ENCODE results near the gene ZNF580. TPM values are rescaled to one million over a fixed set of nuclear protein-coding genes. Genes with fewer than 3 reads are reported as not detected.

The ZNF580 gene
- total RNA-seq, 8 experiments from 2014 or later, result 7.9 to 25.0 (median 11.1) TPM

GRCh38 chr19:55609326-55609725 is 31.5 kb upstream of the ZNF580 start:
- peaks cover under 1 to 7% of the 10 kb centered on the region in 2 donors for H3K4me1 ChIP-seq (replicated peaks in 1 of 2)
- WGBS, 10 experiments, result 40 to 100% (median 91%) methylated on average over 1 to 5 of the region's 5 CpGs; no CpG with 5 or more reads in 3 of the 10 experiments
- H3K4me3 ChIP-seq, result no peak overlapping the region
- no peak overlapping the region for H3K27ac ChIP-seq
- ATAC-seq (replicated peaks in 6 of 8), result no peak
- in situ Hi-C loops (cut with MboI; ENCODE audit: low pct_unique_long_range_greater_than_20kb in 2 of 9, low sequenced_read_pairs in 9 of 9, unreplicated experiment in 9 of 9), result loop anchor here in 1 of 9 experiments (10.0 kb wide), 1 partner anchor 95 kb away; no protein-coding TSS in a partner anchor

DNA sequence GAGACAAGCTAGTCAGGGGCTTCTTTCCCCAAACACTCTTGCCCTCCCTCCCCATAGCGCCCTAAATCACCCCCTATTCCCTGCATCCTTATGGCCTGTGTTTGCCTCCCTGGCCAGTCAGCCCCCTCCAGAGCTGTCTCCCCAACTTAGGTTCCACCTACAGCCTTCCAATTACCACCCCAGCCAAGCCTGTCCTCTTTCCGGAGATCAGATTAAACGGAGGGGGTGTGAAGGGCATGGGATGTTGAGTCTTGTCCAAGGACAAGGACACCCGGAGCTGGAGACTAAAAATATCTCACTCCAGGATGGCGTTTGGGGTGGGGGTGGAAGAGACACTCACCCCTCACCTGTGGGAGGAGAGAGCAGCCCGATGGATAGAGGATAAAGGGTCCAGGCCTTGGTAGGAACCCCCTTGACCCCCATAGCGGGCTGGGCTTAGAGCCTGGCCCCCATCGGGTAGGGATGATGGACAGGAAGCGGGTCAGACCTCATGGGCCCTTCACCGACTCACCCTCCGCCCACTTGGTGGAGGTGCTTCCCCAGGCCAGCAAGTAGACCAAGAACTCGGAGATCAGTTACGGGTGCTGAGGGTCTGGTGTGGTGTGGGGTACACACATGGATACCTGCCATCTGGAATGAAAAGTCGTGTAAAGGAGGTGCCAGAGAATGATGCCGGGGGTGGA is 29.4 kb upstream of the ZNF580 start:
- H3K27ac ChIP-seq, result peak overlapping the region in 1 of 2 donors; percentile 20
- in situ Hi-C loops (cut with MboI; ENCODE audit: low pct_unique_long_range_greater_than_20kb in 2 of 9, low sequenced_read_pairs in 9 of 9, unreplicated experiment in 9 of 9), result no loop called here
- peaks cover 0 to 5% of the 10 kb centered on the region in 2 donors for H3K4me1 ChIP-seq (replicated peaks in 1 of 2)
- 0 to 100% (median 77%) methylated on average over 1 to 4 of the region's 15 CpGs; no CpG with 5 or more reads in 4 of the 10 experiments for WGBS, 10 experiments
- no peak for ATAC-seq (replicated peaks in 6 of 8)
- H3K4me3 ChIP-seq, result no peak overlapping the region

- ATAC-seq (replicated peaks in 6 of 8), result no peak
- in situ Hi-C loops (cut with MboI; ENCODE audit: low pct_unique_long_range_greater_than_20kb in 2 of 9, low sequenced_read_pairs in 9 of 9, unreplicated experiment in 9 of 9), result no loop called here
- H3K4me1 ChIP-seq (replicated peaks in 1 of 2), result no peaks in the 10 kb centered on the region
- H3K27ac ChIP-seq, result no peak overlapping the region
- WGBS, 10 experiments, result 86 to 100% (median 100%) methylated on average over 1 to 2 of the region's 3 CpGs; no CpG with 5 or more reads in 2 of the 10 experiments
- no peak overlapping the region for H3K4me3 ChIP-seq
These were observed 28.7 kb upstream of the ZNF580 start for GRCh38 chr19:55611983-55612645.

DNA sequence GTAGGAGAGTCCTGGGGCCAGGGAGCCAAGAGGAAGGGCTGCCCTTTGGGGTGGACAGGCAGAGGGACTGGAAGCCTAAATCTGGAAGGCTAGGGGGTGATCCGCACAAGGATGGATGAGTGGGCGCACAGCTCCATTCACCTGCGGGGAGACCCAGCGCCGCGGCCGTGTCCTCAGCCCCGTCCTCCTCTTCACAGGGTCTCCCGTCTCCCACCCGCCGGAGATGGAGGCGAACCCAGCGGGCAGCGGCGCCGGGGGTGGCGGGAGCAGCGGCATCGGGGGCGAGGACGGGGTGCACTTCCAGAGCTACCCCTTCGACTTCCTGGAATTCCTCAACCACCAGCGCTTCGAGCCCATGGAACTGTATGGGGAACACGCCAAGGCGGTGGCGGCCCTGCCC is 27.4 kb upstream of the ZNF580 start:
- in situ Hi-C loops (cut with MboI; ENCODE audit: low pct_unique_long_range_greater_than_20kb in 2 of 9, low sequenced_read_pairs in 9 of 9, unreplicated experiment in 9 of 9), result no loop called here
- Histone ChIP-seq H3K27ac (no peak overlapping the region), H3K4me3 (no peak overlapping the region), H3K4me1 (replicated peaks in 1 of 2) (no peaks in the 10 kb centered on the region)
- no CpG with 5 or more reads among the region's 27 CpGs for WGBS, 10 experiments
- peak in 2 of 8 experiments; percentile 8 to 11 for ATAC-seq (replicated peaks in 6 of 8)

GRCh38 chr19:55613930-55614710 is 26.7 kb upstream of the ZNF580 start:
- in situ Hi-C loops (cut with MboI; ENCODE audit: low pct_unique_long_range_greater_than_20kb in 2 of 9, low sequenced_read_pairs in 9 of 9, unreplicated experiment in 9 of 9), result no loop called here
- WGBS, 10 experiments, result no CpG with 5 or more reads among the region's 75 CpGs

DNA sequence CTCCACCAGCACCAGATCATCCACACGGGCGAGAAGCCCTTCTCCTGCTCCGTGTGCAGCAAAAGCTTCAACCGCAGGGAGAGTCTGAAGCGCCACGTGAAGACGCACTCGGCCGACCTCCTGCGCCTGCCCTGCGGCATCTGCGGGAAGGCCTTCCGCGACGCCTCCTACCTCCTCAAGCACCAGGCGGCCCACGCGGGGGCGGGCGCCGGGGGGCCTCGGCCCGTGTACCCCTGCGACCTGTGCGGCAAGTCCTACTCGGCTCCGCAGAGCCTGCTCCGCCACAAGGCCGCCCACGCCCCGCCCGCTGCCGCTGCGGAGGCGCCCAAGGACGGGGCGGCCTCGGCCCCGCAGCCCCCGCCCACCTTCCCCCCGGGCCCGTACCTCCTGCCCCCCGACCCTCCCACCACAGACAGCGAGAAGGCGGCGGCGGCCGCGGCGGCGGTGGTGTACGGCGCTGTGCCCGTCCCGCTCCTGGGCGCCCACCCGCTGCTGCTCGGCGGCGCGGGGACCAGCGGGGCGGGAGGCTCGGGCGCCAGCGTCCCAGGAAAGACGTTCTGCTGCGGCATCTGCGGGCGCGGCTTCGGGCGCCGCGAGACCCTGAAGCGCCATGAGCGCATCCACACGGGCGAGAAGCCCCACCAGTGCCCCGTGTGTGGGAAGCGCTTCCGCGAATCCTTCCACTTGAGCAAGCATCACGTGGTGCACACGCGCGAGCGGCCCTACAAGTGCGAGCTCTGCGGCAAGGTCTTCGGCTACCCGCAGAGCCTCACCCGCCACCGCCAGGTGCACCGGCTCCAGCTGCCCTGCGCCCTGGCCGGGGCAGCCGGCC is 25.9 kb upstream of the ZNF580 start:
- Histone ChIP-seq H3K4me1 (replicated peaks in 1 of 2) (no peaks in the 10 kb centered on the region), H3K27ac (no peak overlapping the region), H3K4me3 (no peak overlapping the region)
- ATAC-seq (replicated peaks in 6 of 8), result peak in 4 of 8 experiments; percentile 8 to 21 (median 13)
- 100% methylated on average over 1 of the region's 98 CpGs; no CpG with 5 or more reads in 9 of the 10 experiments for whole genome bisulfite sequencing, 10 experiments
- in situ Hi-C loops (cut with MboI; ENCODE audit: low pct_unique_long_range_greater_than_20kb in 2 of 9, low sequenced_read_pairs in 9 of 9, unreplicated experiment in 9 of 9), result no loop called here

More at GRCh38 chr19:55613930-55614710, 26.7 kb upstream of the ZNF580 start:
- no peaks in the 10 kb centered on the region for H3K4me1 ChIP-seq (replicated peaks in 1 of 2)
- peak in 4 of 8 experiments; percentile 12 to 19 (median 14) for ATAC-seq (replicated peaks in 6 of 8)
- no peak overlapping the region for H3K27ac ChIP-seq
- H3K4me3 ChIP-seq, result no peak overlapping the region

DNA sequence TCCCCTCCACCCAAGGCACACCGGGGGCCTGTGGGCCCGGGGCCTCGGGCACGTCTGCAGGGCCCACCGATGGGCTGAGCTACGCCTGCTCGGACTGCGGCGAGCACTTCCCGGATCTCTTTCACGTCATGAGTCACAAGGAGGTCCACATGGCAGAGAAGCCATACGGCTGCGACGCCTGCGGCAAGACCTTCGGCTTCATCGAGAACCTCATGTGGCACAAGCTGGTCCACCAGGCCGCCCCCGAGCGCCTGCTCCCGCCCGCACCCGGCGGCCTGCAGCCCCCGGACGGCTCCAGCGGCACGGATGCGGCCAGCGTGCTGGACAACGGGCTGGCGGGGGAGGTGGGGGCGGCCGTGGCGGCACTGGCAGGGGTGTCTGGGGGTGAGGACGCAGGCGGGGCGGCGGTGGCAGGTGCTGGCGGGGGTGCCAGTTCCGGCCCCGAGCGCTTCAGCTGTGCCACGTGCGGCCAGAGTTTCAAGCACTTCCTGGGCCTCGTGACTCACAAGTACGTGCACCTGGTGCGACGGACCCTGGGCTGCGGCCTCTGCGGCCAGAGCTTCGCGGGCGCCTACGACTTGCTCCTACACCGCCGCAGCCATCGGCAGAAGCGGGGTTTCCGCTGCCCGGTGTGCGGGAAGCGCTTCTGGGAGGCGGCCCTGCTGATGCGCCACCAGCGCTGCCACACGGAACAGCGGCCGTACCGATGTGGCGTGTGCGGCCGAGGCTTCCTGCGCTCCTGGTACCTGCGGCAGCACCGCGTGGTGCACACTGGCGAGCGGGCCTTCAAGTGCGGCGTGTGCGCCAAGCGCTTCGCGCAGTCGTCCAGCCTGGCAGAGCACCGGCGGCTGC is 25.0 kb upstream of the ZNF580 start:
- ATAC-seq (replicated peaks in 6 of 8), result peak in 1 of 8 experiments; percentile 14
- Histone ChIP-seq H3K27ac (no peak overlapping the region), H3K4me1 (replicated peaks in 1 of 2) (no peaks in the 10 kb centered on the region), H3K4me3 (no peak overlapping the region)
- WGBS, 10 experiments, result 90 to 100% (median 100%) methylated on average over 4 to 8 of the region's 88 CpGs; no CpG with 5 or more reads in 7 of the 10 experiments
- in situ Hi-C loops (cut with MboI; ENCODE audit: low pct_unique_long_range_greater_than_20kb in 2 of 9, low sequenced_read_pairs in 9 of 9, unreplicated experiment in 9 of 9), result no loop called here

DNA sequence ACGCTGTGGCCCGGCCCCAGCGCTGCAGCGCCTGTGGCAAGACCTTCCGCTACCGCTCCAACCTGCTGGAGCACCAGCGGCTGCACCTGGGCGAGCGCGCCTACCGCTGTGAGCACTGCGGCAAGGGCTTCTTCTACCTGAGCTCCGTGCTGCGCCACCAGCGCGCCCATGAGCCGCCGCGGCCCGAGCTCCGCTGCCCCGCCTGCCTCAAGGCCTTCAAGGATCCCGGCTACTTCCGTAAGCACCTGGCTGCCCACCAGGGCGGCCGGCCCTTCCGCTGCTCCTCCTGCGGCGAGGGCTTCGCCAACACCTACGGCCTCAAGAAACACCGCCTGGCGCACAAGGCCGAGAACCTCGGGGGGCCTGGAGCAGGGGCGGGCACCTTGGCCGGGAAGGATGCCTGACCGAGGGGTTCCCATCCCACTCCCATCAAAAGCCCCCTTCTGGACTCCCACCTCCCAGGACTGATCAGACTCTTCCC is 24.4 kb upstream of the ZNF580 start:
- Histone ChIP-seq H3K27ac (no peak overlapping the region), H3K4me3 (no peak overlapping the region), H3K4me1 (replicated peaks in 1 of 2) (no peaks in the 10 kb centered on the region)
- in situ Hi-C loops (cut with MboI; ENCODE audit: low pct_unique_long_range_greater_than_20kb in 2 of 9, low sequenced_read_pairs in 9 of 9, unreplicated experiment in 9 of 9), result no loop called here
- WGBS, 10 experiments, result 97 to 100% (median 98%) methylated on average over 6 to 11 of the region's 38 CpGs; no CpG with 5 or more reads in 7 of the 10 experiments
- no peak for ATAC-seq (replicated peaks in 6 of 8)

DNA sequence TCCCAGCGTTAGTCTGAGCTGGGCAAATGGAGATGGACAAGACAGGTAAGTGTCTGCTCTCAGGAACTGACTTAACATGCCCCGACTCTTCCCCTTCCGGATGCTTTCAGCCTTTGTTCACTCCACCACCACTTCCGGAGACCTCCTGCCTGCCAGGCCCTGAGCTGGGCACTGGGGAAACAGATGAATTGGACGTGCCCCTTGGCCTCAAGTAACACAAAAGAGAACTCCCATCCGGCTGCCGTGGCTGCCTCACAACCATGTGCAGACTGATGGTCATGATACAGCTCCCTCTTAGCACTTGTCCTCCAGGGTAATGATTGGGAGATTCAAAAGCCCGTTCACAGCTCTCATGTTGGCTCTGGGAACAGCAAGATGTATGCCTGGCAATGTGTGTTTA is 23.4 kb upstream of the ZNF580 start:
- in situ Hi-C loops (cut with MboI; ENCODE audit: low pct_unique_long_range_greater_than_20kb in 2 of 9, low sequenced_read_pairs in 9 of 9, unreplicated experiment in 9 of 9), result no loop called here
- Histone ChIP-seq H3K4me3 (no peak overlapping the region), H3K27ac (no peak overlapping the region), H3K4me1 (replicated peaks in 1 of 2) (no peaks in the 10 kb centered on the region)
- ATAC-seq (replicated peaks in 6 of 8), result peak in 1 of 8 experiments; percentile 13
- WGBS, 10 experiments, result 74 to 100% (median 92%) methylated on average over 3 to 8 of the region's 8 CpGs; no CpG with 5 or more reads in 4 of the 10 experiments

DNA sequence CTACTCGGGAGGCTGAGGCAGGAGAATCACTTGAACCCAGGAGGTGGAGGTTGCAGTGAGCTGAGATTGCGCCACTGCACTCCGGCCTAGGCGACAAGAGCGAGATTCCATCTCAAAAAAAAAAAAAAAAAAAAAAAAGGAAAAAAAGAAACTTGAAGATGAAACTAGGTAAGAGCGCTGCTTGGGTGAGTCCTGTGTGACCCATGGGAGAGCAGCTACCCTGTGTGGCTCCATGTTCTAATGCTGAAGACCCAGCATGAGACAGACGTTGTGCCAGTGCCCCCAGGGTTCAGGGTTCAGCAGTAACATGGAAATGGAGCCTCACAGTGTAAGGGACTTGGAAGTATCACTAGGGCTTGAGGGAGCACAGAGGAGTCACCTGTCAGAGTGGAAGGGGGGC is 22.4 kb upstream of the ZNF580 start:
- 80 to 100% (median 89%) methylated on average over 1 to 7 of the region's 7 CpGs; no CpG with 5 or more reads in 3 of the 10 experiments for WGBS, 10 experiments
- H3K4me1 ChIP-seq (replicated peaks in 1 of 2), result peaks cover 0 to under 1% of the 10 kb centered on the region in 2 donors
- ATAC-seq (replicated peaks in 6 of 8), result no peak
- in situ Hi-C loops (cut with MboI; ENCODE audit: low pct_unique_long_range_greater_than_20kb in 2 of 9, low sequenced_read_pairs in 9 of 9, unreplicated experiment in 9 of 9), result no loop called here
- H3K27ac ChIP-seq, result no peak overlapping the region
- no peak overlapping the region for H3K4me3 ChIP-seq

- Histone ChIP-seq H3K4me3 (no peak overlapping the region), H3K27ac (no peak overlapping the region), H3K4me1 (replicated peaks in 1 of 2) (peaks cover 0 to 5% of the 10 kb centered on the region in 2 donors)
- in situ Hi-C loops (cut with MboI; ENCODE audit: low pct_unique_long_range_greater_than_20kb in 2 of 9, low sequenced_read_pairs in 9 of 9, unreplicated experiment in 9 of 9), result no loop called here
- ATAC-seq (replicated peaks in 6 of 8), result no peak
- WGBS, 10 experiments, result 47 to 100% (median 100%) methylated on average over 1 to 3 of the region's 3 CpGs; no CpG with 5 or more reads in 1 of the 10 experiments
These were observed 21.5 kb upstream of the ZNF580 start for GRCh38 chr19:55619286-55619685.

All from motor neuron (in vitro differentiated cells).